ENCODE data around the gene NFIC.

DNA sequence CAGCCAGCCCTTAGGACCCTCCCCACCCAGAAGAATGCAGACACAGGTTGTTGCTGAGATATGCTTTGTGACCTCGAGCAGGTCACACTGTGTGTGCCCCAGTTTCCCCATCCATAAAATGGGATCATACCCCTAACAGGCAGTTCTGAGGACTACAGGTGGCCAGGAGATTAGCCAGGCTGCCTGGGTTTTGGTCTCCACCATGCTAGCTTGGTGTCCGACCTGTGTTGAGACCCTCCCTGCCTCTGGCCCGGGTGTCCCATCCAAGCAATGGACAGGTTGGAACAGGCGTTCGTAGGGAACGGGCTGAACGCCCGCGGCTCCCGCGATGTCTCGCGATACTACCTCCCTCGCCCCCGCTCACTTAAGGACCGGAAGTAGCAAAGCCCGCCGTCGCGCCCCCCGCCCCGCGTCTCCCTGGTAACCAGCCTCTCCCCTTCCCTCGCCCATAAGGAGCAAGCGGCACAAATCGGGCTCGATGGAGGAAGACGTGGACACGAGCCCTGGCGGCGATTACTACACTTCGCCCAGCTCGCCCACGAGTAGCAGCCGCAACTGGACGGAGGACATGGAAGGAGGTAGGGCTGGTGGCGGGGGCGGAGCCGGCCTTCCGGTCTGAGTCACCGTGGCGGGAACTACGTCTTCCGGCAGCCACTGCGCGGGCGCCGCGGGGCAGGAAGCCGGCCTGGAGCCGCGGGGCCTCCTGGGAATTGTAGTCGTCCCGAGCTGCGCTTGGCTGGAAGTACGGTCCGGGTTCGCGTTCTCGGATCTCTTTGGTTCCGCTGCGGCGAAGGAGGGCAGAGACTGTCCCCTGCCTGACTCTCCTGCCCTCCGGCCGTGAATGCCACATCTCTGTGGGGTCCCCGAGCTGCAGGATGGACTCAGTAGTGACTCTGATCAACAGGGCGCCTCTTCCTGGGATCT is 68.5 kb downstream of the NFIC start:
- TF ChIP-seq CTCF (IDR thresholded peaks at IDR 0.05; ENCODE audit: low read depth, low read length, missing input control) (no peak), TAF1 (conservative IDR thresholded peaks at IDR 0.05) (no peak), REST (IDR thresholded peaks at IDR 0.05) (no peak), MAX (IDR thresholded peaks at IDR 0.05) (no peak), HNF4G (IDR thresholded peaks at IDR 0.05) (no peak), FOXA1 (IDR thresholded peaks at IDR 0.05) (no peak), FOXA2 (IDR thresholded peaks at IDR 0.05) (no peak), YY1 (IDR thresholded peaks at IDR 0.05) (no peak), NR2F2 (IDR thresholded peaks at IDR 0.05) (no peak), ATF3 (IDR thresholded peaks at IDR 0.05) (peak; percentile 68)
- TF ChIP-seq, protein P1, sequence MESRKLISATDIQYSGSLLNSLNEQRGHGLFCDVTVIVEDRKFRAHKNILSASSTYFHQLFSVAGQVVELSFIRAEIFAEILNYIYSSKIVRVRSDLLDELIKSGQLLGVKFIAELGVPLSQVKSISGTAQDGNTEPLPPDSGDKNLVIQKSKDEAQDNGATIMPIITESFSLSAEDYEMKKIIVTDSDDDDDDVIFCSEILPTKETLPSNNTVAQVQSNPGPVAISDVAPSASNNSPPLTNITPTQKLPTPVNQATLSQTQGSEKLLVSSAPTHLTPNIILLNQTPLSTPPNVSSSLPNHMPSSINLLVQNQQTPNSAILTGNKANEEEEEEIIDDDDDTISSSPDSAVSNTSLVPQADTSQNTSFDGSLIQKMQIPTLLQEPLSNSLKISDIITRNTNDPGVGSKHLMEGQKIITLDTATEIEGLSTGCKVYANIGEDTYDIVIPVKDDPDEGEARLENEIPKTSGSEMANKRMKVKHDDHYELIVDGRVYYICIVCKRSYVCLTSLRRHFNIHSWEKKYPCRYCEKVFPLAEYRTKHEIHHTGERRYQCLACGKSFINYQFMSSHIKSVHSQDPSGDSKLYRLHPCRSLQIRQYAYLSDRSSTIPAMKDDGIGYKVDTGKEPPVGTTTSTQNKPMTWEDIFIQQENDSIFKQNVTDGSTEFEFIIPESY (IDR thresholded peaks at IDR 0.05) = peak; percentile 97
